HG02885 (cell line): ENCODE measurements around the gene FGF14.
"Not testable (repeated sequence)": the region's sequence is repeated elsewhere in the genome, so short reads cannot be mapped to it uniquely, and the experiment has no call there.

Source experiments
- ATAC-seq: cut with Tn5 transposase; IDR thresholded peaks from one replicate; pipeline ENCODE4 v1.9.1; 2021; ENCODE audit warnings: mild to moderate bottlenecking; ENCODE audit not compliant: unreplicated experiment, poor library complexity

FGF14 gene

DNA sequence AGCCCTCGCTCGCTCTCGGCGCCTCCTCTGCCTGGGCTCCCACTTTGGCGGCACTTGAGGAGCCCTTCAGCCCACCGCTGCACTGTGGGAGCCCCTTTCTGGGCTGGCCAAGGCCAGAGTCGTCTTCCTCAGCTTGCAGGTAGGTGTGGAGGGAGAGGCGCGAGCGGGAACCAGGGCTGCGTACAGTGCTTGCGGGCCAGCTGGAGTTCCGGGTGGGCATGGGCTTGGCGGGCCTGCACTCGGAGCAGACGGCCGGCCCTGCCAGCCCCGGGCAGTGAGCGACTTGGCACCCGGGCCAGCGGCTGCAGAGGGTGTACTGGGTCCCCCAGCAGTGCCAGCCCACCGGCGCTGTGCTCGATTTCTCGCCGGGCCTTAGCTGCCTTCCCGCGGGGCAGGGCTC lies 333.5 kb downstream of the FGF14 start:
- not testable (repeated sequence) for ATAC-seq

DNA sequence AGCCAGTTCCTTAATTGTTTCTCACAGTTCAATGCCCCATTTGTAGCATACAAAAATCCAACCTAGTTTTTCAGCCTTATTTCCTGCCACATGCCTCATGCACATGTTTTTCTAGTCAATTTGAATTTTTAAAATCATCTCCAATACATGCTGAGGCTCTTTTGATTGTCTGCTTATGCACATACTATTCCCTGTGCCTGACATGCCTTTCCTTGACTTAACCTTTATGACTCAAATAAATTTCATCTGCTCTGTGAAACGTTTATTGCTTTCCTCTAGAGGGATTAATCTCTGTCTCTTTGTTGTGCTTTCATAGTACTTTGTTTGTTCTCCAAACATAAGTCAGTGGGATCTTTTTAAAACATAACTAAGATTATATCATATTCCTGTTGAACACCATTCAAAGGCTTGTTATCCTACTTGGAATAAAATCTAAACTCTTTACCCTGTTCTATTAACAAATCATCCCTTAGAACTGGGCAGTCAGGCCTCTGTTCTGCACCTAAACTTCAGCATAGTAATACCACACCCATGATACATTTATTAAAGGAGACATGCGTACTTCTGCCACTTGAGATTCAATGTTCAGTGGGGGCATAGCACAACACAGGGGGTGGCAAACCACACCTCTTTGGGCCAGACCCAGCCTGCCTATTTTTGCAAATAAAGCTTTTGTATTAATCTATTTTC lies 346.6 kb downstream of the FGF14 start:
- no peak for ATAC-seq

DNA sequence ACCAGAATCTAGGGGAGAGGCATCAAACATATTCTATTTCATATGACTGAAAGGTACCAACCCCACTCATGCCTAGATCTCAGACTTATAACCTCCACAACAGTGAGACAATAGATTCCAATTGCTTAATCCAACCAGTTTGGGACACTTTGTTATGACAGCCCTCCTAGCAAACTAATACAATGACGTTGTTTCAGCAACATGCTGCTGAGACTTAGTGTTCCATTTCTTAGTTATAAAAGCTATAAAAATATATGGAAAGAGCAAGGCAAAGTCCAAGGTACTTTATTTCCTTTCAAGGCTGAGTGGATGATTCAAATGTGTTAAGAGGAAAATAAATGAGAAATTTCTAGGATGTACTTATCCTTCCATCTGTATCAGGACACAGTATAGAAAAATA lies 352.0 kb downstream of the FGF14 start:
- ATAC-seq = no peak

DNA sequence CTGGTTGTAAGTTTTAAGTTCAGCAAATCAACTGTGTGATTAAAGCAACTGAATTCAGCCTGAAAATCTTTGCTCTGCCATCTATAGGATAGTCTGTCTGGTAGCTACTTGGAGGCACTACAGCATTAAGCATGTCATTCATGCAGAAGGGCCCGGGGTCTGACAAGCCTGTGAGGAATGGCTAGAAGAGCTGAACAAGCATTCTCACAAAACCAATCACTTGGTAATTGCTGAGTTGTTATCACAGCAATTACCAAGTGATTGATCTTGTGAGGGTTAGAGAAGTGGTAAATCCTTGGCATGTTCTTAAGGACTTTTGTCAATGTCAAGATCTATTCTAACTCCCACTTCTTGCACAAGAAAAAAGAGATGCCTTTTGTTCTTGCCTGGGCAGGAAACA lies 356.1 kb downstream of the FGF14 start:
- no peak for ATAC-seq

DNA sequence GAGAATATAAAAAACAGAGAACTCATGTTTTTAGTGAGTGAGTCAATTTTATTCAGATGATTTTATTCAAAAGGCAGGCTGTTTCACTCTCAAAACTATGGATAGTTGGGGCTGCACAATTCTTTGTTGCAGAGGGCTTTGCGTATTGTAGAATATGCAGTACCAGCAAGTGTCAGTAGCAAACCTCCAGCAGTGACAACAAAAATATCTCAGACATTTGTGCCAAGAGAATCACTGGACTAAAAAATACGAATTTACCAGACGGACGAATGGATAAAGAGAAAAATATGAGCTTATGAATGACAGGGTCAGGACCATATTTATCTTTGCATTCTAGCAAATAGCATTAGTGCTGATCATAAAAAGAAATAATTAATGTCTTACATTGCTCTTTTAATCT lies 359.1 kb downstream of the FGF14 start:
- ATAC-seq = no peak

DNA sequence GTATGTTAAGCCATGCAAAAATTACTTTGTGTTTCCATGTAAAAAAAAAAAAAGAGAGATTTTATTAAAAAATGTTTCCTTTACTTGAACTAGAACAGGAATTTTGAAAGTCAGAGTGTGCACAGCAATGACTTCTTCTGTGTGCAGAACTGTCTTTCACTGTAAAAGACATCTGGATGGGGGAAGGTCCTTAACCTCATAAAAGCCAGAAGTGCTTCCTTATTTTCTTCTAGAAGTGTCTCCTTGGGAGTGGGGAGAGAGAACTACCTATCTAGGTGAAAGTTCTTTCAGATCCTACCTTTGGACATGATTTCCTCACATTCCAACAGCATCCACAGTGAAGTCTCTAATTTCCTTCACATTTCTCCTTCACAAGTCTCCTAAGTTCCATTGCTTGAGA lies 360.3 kb downstream of the FGF14 start:
- no peak for ATAC-seq

DNA sequence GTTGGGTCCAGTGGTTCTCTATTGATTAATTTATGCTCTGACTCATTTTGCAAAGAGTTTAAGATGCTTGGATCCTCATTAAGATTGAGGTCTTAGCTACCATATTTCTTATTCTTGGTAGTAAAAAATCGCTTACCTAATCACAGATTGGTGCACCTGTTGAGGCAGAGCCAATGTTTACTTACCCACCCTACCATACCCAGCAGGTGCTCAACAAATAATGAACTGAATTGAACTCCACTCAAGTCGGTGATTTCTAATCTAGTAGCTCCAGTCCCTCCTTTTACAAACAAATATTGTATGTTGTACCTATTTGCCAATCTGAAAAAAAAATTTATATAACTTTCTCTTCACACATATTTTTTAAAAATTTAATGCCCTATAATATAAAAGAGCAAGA lies 361.0 kb downstream of the FGF14 start:
- ATAC-seq = no peak

DNA sequence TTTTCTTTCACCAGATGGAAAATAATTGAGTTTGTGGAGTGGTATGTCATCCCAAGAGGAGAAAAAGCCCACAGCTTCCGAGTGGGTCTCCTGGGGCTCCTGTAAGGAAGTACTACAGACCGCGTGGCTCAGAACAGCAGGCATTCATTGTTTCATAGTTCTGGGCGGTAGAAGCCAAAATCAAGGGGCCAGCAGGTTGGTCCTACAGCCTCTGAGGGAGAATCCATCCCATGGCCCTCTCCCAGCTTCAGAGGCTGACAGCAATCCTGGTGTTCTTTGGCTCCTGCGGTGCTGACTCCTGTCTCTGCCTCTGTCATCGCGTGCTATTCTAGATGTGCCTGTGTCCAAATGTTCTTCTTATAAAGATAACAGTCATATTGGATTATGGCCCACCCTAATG lies 362.6 kb downstream of the FGF14 start:
- ATAC-seq = no peak

DNA sequence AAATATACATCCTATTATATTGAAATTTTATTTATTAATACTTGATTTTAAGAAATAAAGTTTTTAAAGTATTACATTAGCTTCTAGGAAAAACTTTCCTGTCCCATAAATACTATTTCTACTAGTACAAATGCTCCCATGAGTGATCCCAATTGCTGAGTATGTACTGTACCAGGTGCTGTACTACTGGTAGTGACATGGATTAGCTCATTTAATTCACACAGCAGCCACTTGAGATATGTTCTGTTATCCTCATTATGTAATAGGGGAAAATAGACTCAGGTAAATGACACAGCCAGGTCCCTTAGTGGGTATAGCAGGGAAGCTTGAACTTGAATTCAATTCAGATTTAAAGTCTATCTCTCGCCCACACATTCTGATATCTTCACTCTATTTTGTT lies 363.1 kb downstream of the FGF14 start:
- ATAC-seq = no peak

DNA sequence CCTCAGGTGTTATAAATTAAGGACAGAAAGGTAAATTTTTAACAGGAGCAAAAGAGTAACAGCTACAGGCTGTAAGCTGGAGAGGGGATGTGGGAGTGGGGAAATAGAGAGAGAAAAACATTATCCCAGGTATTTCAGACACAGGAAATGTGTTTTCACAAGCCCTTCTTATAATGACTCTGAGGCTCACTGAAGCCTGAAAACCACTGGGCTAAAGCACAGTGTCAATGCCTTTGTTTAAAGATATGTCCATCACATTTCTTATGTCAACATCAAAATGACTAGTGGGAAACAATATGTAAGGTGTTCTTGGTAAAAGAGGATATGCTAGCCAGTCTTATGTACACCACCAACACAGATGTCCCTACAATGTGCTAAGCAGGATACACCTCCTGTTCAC lies 365.9 kb downstream of the FGF14 start:
- no peak for ATAC-seq

DNA sequence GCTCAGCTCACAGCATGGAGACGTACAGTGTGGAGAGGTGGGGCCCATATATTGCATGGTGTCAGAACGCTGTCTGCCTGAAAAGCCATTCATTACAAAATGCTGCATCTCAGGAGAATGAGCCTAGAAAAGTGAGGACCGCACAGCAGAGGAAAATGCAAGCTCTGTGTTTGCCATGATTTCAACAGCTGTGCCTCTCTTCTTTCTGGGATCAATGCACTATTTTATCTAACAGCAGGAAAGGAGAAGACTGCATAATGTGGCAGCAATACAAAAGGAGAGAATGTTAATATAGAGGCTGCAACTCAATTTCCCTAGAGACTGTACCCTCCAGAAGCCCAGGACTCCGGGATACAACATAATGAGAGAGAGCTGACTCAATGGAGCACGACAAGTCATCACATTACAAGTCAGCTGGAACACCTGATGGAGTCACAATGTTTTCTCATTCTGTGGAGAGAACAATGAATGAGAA lies 368.0 kb downstream of the FGF14 start:
- ATAC-seq = no peak

DNA sequence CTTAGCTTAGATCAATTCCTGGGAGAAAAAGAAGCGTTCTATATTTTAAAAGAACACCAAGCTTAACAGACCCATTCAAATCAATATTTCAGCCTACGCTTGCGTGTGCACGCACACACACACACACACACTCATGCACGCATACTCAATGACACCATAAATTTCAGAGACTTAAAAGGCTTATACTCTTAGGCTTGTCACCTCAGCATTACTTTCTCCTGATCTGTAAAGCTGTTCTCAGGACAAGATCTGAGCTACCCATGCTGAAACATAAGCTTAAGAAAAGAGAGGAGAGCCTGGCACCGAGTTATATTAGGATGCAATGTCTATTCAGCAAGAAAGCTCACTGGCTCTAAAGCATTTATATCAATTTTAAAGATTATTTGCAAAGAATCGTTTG lies 368.5 kb downstream of the FGF14 start:
- ATAC-seq = no peak

DNA sequence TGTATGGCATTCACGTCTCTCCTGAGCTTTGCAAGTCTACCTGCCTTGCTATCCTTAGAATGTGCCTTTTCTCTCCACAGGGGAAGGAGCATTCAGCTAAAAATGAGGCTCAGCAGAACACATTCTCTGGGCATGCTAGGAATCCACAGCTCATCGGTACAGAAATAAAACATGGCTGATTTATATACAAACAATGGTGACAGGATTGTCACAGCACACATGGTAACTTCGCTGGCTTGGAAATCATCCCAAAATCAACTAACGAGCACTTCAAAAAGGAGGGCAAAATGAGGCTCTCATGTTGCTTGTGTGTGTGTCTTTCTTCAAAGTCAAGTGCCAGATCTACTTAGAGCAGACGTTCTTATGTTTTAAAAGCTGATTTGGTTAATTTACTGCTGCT lies 373.0 kb downstream of the FGF14 start:
- no peak for ATAC-seq

DNA sequence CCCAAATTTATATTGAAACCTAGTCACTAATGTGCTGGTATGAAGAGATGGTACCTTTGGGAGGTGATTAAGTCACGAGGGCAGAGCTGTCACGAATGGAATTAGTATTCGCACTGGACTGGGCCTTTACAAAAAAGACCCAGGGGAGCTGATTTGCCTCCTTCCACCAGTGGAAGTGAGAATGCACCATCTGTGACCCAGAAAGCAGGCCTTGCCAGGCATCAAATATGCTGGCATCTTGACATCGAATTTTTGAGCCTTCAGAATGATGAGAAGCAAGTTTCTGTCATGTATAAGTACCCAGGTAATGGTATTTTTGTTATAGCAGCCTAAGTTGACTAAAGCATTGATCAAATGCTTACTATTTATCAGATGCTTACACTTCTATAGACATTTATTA lies 373.6 kb downstream of the FGF14 start:
- no peak for ATAC-seq

DNA sequence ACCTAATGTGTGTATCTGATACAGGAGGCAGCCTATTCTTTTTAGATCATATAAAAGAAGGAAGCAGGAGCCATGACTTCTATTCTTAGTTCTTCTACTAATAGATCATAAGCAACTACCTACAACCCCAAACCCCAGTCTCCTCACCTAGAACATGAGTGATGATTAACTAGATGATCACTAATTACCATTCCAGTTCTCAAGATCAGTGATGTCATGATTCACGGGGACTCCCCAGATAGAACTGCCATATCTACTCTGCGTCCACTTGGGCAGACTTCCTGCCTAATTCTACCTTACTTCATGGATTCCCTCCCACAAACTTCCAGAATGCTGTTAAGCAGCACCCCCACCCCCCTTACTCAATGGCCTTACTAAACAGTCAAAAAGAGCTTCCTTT lies 380.1 kb downstream of the FGF14 start:
- ATAC-seq = no peak

DNA sequence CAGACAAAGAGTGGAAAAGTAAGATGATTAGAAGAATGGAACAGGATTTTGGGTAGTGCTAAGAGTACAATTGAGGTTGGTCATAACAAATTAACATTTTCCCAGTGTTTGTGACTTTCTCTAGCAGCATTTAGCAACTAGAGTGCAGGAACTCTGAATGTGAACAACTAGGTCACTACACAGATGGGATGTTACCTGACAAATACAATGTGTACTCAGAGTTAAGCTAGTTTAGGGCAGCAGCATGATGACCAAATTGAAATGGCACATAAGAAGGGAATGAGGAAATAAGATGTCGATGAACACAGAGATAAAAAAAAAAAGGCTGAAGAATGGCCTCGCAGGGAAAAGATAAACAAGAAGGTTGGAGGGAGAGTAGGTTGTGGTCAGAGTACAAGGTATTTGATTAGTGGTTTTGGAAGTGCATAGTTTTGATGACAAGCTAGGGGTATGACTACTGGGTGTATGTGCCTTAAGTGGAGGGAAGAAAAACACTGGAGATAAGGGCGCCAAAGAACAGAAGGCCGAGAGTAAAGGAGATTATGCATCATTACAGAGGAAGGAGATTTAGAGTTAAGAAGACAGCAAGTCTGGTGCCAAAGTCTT lies 381.1 kb downstream of the FGF14 start:
- ATAC-seq = no peak

DNA sequence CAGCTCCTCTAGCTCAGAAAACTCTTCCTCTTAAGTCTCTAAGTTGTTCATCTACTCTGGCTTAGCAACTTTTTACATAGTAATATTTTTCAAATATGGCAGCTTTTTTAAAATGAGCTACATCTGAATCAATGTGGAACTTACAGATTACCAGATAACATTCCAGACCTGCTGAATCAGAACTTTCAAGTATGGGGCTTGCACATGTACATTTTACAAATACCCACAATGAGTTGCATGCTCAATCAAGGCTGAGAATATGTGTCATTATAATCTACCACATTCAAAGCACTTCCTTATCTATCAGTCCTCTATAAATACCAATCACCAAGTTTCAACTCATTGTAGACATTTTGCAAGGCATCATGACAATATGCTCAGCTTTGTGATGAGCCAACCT lies 383.1 kb downstream of the FGF14 start:
- no peak for ATAC-seq

DNA sequence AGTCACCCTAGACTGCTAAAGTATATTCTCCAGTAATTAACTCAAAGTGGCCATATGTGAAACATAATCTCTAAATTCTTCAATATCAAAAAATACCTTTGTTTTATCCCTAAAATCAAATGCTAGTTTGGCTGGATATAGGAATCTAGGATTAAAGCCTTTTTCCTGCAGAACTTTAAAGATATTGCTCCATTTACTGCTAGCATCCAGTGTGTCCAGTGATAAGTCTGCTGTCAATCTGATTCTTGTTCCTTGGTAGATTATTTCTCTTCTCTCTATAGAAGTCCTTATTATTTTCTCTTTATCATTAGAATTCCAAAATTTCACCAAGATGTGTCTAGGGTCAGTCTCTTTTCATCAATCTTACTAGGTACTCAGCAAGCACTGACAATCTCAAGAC lies 384.6 kb downstream of the FGF14 start:
- ATAC-seq = no peak

DNA sequence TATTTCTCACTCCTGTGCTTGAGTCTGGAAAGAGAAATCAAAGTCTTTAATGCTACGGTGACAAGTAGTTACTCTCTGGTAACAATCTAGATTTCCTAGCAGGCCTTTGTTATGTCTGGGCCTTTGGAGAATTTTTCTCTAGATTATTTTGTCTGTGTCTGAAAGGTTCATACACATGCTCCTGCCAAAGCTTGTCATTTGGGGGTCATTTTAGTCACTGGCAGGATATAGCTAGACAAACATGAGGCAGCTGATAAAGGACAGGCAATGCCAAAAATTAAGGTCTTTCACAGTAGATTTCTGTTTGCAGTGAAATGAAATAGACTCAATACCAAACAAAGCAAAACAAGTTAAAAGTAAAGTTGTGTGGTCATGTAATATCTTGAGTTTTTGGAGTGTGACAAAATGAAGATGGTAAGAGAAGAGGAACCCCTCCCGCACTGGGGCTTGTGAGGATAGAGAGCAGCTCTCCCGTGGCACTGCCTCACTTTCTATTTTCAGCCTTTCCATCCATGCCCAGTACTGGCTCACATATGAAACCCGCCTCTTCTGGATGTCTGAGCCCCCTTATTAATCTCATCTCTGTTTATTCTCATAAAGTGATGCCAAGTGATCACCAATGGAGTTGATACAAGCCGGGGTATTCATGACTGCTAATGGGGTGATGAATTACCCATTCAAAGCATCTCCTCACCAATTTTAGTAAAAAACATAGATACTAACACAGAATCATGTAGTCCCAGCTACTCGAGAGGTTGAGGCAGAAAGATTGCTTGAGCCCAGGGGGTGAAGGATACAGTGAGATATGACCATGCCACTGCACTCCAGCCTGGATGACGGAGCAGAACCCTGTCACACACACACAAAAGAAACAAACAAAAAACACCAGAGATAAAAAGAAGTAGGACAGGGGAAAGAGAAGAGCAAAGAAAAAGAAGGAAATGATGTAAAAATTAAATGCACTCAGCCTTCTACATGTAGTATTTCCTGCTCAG lies 389.3 kb downstream of the FGF14 start:
- no peak for ATAC-seq

DNA sequence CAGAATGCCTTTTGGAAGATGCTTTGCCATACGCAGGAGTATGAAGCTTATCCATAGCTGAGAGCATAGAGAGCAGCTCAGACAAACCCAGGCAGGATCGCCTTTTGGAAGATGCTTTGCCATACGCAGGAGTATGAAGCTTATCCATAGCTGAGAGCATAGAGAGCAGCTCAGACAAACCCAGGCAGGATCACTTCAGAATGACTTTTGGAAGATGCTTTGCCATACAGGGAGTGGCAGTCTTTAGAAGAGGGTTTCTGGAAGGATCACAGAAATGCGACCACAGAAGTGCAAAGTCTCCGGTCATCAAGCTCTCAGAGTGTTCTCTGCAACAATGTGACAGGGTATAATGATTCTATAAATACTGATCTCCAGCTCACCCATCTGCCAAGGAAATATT lies 390.4 kb downstream of the FGF14 start:
- ATAC-seq = not testable (repeated sequence)
